ENCODE measurements around the gene TNS1.

TNS1 gene

DNA sequence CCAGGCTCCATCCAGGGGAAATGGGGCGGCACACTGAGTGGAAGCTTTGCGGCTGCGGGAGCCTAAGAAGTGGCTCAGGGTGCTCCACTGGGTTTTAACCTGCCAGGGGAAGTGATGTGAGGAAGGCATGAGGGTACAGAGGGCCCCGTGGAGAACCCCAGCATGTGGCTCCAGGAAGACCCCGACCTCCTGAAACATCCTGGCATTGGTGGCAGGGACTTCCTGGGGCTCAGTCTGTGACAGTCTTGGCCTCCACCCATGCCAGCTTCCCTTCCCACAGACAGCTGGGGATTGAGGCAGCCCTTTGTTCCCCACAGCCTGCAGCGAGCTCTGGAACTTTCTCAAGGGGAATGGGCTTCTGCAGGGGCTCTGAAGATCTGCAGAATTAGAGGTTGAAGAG is 146.6 kb downstream of the TNS1 start:
- H3K4me3 ChIP-seq (ENCODE audit: low read depth, low read length): no peak overlapping the region
- peaks cover 19% of the 10 kb centered on the region for H3K36me3 ChIP-seq
- H3K27me3 ChIP-seq: no peaks in the 10 kb centered on the region
- peaks cover 38% of the 10 kb centered on the region for H3K4me1 ChIP-seq
- H3K9me3 ChIP-seq: no peaks in the 10 kb centered on the region
- DNase-seq: no peak
- TF ChIP-seq, protein P1, sequence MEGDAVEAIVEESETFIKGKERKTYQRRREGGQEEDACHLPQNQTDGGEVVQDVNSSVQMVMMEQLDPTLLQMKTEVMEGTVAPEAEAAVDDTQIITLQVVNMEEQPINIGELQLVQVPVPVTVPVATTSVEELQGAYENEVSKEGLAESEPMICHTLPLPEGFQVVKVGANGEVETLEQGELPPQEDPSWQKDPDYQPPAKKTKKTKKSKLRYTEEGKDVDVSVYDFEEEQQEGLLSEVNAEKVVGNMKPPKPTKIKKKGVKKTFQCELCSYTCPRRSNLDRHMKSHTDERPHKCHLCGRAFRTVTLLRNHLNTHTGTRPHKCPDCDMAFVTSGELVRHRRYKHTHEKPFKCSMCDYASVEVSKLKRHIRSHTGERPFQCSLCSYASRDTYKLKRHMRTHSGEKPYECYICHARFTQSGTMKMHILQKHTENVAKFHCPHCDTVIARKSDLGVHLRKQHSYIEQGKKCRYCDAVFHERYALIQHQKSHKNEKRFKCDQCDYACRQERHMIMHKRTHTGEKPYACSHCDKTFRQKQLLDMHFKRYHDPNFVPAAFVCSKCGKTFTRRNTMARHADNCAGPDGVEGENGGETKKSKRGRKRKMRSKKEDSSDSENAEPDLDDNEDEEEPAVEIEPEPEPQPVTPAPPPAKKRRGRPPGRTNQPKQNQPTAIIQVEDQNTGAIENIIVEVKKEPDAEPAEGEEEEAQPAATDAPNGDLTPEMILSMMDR (IDR thresholded peaks at IDR 0.05; ENCODE audit: low read depth, low read length): no peak

DNA sequence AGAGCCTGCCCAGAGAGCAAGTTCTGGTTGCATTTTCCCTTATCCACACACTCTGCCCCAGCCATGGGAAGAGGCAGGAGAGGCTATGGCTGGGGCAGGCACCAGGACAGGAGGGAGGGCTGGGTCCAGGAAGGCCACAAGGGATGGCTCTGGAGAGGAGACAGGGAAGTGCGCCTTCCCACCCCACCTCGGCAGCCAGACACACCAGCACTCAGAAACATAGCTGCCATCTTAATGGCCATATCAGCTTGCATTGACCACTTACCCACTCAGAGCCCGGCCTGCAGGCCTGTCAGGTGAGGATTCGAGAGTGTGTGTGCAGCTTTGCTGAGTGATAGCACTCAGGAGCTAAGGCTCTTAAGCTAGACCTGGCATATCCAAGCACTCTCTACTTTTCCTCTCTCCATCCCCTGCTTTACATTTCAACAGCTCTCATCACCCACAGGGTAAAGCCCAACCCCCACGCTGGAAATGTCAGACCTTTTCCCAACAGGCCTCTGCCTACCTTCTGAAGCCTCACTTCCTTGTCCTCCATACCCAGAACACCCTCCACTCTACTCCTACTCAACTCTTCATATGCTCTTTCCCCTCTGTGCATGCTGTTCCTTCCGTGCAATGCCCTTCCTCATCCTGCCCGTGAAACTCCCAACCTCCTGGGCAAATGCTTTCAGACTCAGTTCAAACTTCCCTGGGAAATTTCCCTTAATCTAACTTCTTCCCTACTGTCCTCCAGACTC is 147.9 kb downstream of the TNS1 start:
- H3K4me3 ChIP-seq (ENCODE audit: low read depth, low read length): no peak overlapping the region
- DNase-seq: no peak
- peaks cover 19% of the 10 kb centered on the region for H3K36me3 ChIP-seq
- H3K9me3 ChIP-seq: no peaks in the 10 kb centered on the region
- H3K4me1 ChIP-seq: peaks cover 39% of the 10 kb centered on the region
- TF ChIP-seq, protein P1 (IDR thresholded peaks at IDR 0.05; ENCODE audit: low read depth, low read length): no peak
- no peaks in the 10 kb centered on the region for H3K27me3 ChIP-seq

DNA sequence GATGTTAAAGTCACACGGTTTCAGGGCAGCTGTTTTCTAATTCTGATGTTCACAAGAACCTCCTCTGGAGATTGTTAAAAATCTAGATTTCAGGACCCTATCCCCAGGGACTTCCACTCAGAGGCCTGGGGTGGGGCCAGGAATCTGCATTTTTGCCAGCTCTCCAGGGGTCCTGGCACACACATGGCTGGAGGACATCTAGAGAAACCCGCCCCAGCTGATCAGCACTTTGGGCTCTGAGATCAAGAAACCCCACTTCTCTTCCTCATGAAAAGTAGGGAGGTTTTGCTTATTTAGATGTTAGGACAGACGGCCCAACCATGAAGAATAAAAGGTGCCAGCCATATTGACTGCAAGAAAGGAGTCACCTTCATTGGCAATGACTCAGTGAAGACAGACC is 148.8 kb downstream of the TNS1 start:
- TF ChIP-seq, protein P1 (IDR thresholded peaks at IDR 0.05; ENCODE audit: low read depth, low read length): no peak

DNA sequence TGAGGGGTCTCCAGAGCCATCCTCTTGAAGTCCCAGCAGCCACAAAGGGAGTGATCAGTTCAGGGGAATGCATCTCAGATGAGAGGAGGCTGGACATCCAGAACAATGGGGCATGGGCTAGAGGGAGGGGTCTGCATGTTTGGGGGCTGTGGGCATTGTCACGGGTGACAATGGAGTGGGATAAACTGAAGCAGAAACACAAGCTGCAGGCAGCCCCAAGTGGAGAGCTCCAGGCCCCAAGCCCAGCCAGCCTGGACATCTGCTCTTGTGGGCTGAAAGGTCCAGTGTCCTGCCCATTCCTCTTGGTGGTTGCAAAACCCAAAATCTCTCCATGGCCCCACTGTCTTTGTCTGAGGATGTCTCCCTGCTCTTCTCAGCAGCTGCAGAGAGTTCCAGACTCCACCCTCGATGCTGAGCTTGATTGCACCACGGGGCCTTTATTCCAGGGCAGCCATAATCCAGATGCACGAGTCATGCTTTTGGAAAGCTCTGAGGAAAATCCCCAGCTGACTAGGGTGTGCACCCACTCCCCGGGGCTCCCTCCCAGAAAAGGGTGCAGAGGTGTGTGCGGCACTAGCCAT is 149.4 kb downstream of the TNS1 start:
- peaks cover 33% of the 10 kb centered on the region for H3K36me3 ChIP-seq
- no peak overlapping the region for H3K4me3 ChIP-seq (ENCODE audit: low read depth, low read length)
- TF ChIP-seq, protein P1 (IDR thresholded peaks at IDR 0.05; ENCODE audit: low read depth, low read length): no peak
- H3K9me3 ChIP-seq: no peaks in the 10 kb centered on the region
- peak; percentile 43 for DNase-seq
- peaks cover 34% of the 10 kb centered on the region for H3K4me1 ChIP-seq
- no peaks in the 10 kb centered on the region for H3K27me3 ChIP-seq

More for the DNA sequence above, 148.8 kb downstream of the TNS1 start:
- no peaks in the 10 kb centered on the region for H3K9me3 ChIP-seq
- peaks cover 27% of the 10 kb centered on the region for H3K36me3 ChIP-seq
- H3K27me3 ChIP-seq: no peaks in the 10 kb centered on the region
- peaks cover 34% of the 10 kb centered on the region for H3K4me1 ChIP-seq
- H3K4me3 ChIP-seq (ENCODE audit: low read depth, low read length): no peak overlapping the region
- DNase-seq: no peak

DNA sequence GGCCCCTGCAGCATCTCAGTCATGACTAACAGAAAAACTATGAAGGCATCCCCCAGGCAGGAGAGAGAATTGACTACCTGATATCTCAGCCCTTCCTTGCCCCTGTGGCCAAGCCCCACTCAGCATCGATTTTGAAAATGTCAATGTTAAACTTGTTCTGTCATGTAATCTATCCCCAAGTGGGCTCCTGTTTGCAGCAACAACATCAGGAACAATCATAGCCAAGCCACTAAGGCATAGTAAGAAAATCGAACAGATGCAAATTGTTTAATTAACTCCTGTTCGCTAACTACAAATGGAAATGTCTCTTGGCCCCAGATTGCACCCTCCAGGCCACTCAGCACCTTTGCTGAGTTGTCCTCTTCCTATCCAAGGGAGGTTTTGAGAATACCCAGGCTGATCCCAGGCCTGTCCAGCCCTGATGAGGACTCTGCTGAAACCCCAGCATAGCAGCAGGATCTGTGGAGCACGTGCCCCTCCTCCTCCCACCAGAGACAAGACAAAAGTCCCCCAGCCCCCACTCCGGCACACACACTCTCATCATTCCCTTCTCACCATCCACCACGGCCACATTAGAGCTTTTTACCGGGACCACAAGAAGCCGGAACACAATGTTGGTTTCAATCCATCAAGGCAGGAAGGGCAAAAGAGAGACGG is 150.1 kb downstream of the TNS1 start:
- no peak for DNase-seq
- no peaks in the 10 kb centered on the region for H3K9me3 ChIP-seq
- H3K4me3 ChIP-seq (ENCODE audit: low read depth, low read length): no peak overlapping the region
- no peaks in the 10 kb centered on the region for H3K27me3 ChIP-seq
- peaks cover 40% of the 10 kb centered on the region for H3K36me3 ChIP-seq
- H3K4me1 ChIP-seq: peaks cover 27% of the 10 kb centered on the region
- TF ChIP-seq, protein P1 (IDR thresholded peaks at IDR 0.05; ENCODE audit: low read depth, low read length): no peak

Measured in BE2C (cell line).